Measurements from ENCODE around the gene AP4M1.

- TF ChIP-seq CTCF (IDR thresholded peaks at IDR 0.05): no peak
- TF ChIP-seq POLR2A (IDR thresholded peaks at IDR 0.05): no peak
Observed at GRCh38 chr7:100157334-100158228, 56.1 kb downstream of the AP4M1 start.

Measured in ovary (tissue), 3 donors.